ENCODE results near the gene AMN1.

DNA sequence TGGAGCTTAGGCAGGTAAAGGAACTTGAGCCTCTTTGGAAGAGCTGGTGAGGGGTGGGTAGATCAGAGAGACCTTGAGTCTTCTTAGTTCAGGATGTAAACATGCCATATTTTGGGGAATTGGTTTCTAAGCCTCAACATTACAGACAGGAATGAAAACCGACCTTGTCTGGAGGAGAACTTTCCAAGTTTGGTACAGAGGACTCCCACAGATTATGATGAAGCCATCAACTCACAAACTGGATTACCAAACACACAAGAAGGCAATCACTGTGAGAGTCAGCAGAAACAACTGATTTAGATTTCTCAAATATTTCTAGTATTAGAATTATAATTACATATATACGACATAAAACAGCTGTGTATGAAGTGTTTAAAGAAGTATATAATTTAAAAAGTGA lies 22.3 kb upstream of the AMN1 start:
- TF ChIP-seq, protein P1, sequence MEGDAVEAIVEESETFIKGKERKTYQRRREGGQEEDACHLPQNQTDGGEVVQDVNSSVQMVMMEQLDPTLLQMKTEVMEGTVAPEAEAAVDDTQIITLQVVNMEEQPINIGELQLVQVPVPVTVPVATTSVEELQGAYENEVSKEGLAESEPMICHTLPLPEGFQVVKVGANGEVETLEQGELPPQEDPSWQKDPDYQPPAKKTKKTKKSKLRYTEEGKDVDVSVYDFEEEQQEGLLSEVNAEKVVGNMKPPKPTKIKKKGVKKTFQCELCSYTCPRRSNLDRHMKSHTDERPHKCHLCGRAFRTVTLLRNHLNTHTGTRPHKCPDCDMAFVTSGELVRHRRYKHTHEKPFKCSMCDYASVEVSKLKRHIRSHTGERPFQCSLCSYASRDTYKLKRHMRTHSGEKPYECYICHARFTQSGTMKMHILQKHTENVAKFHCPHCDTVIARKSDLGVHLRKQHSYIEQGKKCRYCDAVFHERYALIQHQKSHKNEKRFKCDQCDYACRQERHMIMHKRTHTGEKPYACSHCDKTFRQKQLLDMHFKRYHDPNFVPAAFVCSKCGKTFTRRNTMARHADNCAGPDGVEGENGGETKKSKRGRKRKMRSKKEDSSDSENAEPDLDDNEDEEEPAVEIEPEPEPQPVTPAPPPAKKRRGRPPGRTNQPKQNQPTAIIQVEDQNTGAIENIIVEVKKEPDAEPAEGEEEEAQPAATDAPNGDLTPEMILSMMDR (conservative IDR thresholded peaks at IDR 0.05; ENCODE audit: low read length): no peak
- TF ChIP-seq EZH2phosphoT487 (IDR thresholded peaks at IDR 0.05; ENCODE audit: borderline replicate concordance): no peak

All from Loucy (cell line).